GM19023 (cell line): Measurements from ENCODE around the gene TNNT2.

Experiments used
- ATAC-seq: cut with Tn5 transposase; IDR thresholded peaks from one replicate; pipeline ENCODE4 v1.9.1; 2021; ENCODE audit warnings: mild to moderate bottlenecking, moderate library complexity; ENCODE audit not compliant: unreplicated experiment

TNNT2 gene

DNA sequence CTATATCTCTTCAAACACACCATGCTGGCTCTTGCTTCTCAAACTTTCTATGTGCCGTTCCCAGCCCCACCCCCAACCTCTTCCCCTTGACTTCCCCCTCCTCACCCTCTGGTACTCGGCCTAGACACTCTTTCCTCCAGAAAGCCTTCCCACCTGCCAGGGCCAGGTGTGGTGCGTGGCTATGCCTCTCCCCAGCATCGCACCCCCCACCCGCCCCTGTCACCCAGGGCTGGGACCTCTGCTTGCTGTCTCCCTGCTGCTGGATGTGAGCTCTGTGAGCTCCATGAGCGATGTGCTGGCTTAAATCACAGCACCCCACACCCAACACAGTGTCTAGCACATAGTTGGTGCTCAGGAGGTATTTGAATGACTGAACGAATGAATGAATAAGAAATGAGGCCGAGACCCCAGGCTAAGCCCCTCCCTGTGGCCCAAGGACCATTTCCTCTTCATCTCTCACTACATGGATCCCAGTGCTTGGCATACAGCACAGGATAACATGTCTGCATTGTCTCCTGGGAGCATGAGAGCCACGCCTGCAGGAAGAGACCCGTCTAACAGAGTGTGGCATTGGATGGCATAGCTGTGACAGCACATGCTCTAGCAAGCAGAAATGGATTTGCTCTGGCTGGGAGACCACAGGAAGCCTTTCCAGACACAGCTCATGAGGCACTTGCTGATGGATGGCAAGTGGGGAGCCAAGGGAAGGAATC, 19.7 kb downstream of the TNNT2 start:
- no peak for ATAC-seq

DNA sequence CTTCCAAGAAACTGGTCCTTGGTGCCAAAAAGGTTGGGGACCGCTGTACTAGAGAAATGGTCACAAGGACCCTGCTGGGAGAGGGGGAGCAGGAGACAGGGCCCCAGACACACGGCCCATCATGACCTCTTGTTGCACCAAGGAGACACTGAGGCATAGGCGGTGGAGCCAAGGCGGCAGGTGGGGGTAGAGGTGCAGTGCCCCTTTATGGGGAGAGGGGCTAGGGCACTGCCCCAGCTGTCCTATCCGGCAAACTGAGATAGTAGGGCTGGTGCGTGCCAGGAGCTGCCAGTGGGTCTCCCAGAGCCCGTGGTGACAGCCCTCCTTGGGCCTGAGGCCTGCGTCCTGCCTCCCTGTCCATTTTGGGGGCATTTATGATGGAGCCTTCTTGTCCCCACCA, 20.3 kb downstream of the TNNT2 start:
- no peak for ATAC-seq

DNA sequence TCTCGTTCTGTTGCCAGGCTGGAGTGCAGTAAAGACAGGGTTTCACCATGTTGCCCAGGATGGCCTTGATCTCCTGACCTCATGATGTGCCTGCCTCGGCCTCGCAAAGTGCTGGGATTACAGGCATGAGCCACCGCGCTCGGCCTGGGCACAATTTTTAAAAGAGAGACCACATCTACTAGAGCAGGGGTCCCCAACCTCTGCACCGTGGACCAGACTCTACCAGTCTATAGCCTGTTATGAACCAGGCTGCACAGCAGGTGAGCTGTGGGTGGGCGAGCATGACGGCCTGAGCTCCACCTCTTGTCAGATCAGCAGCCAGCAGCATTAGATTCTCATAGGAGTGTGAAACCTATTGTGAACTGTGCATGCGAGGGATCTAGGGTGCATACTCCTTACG, 20.8 kb downstream of the TNNT2 start:
- no peak for ATAC-seq

DNA sequence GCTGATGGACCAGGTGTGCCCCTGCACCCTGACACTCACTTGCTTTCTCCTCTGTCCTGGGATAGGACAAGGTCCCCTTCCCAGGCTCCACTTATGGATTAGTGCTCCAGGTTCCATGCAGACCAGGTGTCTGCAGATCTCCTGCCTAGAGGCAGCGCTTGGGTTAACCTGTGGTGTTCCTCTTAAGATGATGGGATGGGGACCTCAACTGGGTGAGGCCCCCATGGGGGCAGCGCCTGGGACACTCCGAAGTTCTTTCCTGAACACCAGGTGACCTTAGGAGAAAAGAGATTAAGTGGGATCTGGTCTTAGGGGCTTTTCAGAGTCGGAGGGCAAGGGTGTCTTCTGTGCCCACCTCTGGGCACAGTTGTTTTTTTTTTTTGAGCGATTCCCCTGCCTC, 21.2 kb downstream of the TNNT2 start:
- ATAC-seq: no peak

DNA sequence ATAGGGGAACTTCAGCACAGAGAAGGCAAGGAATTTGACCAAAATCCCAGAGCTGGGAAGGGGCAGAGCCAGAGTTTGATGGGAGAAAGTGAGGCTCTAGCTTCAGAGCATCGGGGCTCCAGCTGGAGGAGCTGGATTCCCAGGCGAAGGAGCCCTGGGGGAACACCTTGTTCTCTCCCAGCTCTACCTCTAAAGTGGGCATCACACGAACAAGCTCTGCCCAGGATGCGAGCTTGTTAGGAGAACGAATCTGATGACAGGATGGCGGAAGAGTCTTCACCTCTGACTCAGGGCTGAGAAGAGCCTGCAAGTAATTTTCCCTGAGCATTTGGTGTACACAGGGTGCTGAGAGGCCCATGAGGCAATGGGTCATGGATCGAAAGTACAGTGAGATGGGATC, 22.0 kb downstream of the TNNT2 start:
- no peak for ATAC-seq

DNA sequence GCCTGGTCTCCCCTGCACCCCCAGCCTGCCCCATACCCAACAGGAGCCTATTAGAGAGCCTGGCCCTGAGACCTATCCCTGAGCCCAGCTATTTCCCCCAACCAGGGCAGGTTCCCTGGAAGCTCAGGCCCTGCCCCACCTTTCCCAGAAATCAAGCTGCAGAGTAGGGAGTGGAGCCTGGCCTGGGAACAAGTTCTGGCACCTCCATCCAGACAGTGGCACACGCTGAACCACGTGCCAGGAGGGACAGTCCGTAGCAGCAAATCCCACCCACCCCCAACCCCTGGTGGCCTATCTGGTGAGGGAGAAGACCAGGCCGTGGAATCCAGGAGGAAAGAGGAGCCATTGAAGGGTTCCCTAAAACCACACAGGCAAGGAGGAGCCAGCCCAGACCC, 22.6 kb downstream of the TNNT2 start:
- ATAC-seq: no peak

DNA sequence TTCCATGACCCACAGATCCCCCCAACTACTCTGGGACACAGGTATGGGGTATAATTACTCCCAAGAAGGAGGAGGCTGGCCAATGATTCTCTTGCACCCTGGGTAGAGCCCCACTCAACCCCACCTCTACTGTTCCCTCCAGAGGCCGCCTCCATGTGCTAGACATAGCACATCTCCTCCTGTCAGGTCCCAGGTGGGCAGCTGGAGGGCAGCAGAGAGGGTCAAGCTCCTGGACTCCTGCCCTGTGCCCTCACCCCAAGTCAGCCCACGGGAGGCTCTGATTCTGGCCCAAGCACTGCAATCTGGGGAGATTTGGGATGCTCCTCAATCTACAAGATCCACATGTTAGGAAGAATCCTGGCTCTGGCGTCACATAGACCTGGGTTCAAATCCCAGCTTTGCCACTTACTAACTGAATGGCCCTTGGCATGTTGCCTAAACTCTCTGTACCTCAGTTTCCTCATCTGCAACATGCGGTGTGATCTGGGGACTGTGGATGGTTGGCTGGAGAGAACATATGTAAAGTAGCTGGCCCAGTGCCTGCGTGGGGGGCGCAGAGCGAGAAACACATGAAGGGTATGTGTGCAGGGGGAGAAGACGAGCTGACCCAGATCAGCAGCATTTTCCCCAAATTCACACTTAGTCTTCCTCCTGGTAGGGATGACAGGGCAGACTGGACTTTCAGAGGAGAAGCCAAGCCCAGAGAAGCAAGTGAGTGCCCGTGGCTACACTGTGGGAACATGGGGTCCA, 23.2 kb downstream of the TNNT2 start:
- no peak for ATAC-seq

DNA sequence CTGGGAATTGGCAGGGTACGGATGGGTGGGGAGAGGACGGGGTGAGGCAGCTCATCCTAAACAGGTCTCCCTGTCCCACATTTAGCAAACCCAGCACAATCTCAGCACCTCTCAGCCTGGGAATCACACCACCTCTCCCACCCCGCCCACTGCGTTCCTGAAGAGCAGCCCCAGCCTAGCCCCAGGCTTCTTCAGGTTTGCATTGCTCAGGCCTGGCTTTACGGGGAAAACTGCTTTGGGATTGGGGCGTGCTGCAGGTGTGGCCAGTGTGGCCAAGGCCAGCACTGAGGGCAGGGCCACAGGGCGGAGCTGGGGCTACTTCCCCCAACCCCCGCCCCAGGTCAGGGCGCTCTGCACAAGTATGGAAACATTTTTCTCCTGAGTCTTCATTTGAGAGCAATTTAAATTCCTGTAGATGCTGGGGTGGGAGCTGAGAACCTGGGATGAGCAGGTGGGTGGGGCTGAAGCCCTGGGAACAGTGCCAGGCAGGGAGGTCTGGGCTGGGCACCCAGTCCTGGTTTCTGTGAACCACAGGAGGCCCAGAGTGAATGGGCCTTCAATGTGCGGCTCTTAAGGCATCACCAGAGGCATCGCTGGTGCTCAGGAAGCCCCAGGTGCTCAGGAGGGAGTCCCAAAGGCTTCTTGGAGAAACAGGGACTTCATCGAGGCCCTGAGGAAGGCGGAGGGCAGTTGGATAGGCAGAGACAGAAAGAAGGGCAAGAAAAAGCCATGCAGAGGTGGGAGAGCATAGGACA, 24.1 kb downstream of the TNNT2 start:
- ATAC-seq: no peak

DNA sequence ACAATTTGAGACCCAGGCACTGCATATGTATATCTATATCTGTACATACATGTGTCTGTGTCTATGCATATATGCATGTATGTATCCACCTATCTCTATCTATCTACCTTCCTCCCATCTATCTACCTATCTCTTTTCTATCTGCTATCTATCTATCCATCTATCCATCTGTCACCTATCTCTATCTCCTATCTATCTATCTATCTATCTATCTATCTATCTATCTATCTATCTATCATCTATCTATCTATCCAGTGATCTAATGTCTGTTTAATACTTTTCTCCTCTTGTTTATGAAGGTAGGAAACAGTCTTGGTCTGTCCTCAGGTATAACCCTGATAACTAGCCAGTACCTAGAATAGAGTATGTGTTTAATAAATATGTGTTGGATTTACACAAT, 25.9 kb downstream of the TNNT2 start:
- ATAC-seq: no peak

DNA sequence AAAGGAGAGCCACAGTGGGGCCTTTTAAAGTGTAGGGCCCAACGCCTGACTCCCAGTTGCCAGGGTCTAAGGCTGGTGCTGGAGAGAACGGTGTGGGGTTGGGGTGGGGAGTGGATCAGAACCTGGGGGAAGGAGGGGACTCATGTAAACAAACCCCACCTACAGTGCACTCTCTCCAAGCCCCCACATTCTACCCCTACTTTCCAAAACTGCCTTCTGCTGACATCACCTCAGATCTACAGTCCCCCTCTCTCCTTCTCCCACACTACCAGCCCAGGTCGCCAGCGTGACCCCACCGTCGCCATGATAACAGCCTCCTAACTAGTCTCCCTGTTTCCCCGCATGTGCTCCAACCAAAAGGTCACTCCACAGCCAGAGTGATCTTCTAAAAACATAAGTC, 26.6 kb downstream of the TNNT2 start:
- no peak for ATAC-seq

DNA sequence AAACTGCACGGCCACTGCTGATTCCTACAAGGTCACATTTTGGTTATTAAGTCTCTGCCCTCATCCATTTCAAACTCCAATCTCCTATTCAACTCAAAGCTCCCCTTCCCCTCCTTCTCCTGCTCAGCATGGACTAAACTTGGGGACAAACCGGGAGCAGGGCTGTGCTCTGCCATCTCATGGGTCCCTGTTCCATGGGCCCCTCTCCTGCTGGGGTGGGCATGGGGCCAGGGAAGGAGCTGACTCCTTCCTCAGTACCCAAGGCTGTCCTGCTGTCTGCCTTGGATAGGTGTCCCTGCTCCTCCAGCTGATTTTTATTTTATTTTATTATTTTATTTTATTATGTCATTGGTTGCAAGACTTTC, 27.1 kb downstream of the TNNT2 start:
- ATAC-seq: no peak

DNA sequence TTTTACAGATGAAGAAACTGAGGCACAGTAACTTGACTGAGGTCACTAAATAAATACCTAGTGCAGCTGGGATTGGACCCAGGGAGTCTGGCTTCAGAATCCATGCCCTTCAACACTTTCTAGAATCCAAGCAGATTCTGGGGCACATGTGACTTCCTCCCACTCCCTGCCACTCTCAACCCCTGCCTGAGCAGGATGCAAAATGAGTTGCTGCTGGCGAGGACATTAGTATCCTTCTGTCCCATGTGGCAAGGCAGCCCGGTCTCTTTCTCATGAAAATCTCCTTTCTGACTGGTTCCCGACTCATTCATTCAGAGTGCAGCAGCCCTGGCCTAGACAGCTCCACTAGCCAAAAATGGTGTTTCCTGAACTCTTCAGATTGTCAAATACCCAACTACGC, 28.4 kb downstream of the TNNT2 start:
- no peak for ATAC-seq

DNA sequence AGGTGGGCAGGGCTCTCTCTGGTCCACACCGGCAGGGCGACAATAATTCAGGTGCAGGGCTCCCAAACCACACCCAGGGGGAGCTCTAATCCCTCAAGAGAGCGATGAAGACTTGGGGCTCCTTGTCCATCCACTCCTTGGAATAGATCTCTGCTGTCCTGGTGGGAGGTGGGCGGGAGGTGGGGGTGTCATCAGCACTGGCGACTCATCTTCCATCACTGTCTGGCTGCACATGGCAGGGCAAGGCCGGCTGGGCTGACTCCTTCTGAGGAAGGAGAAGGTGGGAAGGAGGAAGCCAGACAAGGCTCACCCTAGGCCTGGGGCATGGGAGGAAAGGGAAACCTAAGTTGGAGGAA, 29.3 kb downstream of the TNNT2 start:
- ATAC-seq: no peak

DNA sequence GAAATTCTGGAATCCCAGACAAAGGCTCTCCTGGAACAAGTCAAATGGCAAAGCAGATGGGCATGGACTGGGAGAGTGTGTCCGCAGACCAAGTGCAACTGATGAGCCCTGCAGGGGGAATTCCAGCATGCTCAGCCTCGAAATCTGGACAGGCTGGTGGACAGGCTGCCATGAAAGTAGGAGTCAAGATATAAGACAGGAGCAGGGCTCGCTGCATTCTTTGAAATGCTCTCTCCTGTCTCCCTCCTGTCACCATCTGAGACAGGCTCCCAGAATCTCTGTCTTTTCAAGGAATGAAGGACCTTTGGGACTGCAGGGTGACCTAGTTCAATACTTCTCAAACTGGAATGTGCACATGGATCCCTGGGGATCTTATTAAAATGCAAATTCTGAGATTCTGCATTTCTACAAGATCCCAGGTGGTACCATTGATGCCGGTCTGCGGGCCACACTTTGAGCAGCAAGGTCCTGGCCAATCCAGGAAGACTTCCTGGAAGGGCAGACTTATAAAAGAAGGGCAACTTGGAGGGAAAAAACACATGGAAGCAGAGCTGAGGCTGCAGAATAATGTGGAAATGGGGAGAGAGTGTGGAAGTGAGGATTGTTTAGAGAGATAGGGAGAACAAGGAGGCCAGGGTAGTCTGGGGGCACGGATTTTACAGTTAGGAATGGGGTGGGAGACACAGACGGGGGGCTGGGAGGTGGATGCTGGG, 29.8 kb downstream of the TNNT2 start:
- ATAC-seq: no peak

DNA sequence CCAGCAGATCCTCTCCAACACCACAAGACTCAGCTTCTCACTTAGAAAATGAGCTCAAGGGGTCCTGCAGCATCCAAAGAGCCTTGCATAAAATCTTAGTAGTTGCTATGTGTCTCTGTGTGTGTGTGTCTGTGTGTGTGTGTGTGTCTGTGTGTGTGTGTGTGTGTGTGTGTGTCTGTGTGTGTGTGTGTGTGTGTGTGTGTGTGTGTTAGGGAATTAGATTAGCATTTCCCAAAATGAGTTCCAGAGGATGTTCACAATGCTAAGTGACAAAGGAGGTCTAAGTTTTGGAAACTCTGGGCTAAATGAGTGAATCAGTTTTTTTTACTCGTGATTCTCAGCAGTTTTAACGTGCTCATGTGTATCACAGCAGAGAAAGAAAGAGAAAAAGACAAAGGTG, 30.5 kb downstream of the TNNT2 start:
- ATAC-seq: no peak

DNA sequence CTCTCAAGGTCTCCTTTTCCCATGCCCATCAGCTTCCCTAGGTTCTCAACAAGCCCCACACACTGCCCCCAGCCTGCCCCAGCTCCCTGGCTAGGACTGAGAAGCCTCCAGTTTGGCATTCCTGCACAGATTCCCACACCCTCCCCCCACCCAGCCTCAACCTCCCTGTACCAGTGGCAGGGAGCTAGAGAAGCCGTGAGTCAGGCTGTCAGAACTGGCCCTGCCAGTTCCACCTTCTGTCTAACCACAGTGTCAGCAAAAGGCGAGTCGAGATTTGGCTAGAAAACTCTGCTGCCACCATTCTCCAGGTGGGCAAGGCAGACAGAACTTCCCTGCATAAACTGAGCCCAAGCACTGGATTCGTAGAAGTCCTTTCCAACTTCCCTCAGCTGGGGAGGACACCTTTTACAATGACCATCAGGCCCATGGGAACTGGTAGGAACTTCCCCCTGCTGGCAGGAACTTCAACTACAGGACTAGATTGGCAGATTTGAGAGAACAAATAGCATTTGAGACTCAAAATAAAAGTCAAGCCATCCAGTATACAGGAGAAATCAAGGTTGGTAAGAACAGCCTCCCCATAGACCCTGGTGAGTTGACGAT, 31.0 kb downstream of the TNNT2 start:
- no peak for ATAC-seq

DNA sequence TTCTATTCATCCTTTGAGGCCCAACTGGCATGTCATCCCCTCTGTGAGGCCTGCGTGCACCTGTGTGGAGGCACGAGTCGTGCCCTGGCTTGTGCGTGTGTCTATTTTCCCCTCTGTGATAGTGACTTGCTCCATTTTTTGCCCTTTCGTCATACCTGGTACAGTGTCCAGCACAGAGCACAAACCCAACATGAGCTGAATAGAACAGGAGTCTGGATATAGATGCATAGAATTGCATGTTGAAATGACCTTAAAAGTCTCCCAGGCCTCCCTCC, 32.5 kb downstream of the TNNT2 start:
- no peak for ATAC-seq

DNA sequence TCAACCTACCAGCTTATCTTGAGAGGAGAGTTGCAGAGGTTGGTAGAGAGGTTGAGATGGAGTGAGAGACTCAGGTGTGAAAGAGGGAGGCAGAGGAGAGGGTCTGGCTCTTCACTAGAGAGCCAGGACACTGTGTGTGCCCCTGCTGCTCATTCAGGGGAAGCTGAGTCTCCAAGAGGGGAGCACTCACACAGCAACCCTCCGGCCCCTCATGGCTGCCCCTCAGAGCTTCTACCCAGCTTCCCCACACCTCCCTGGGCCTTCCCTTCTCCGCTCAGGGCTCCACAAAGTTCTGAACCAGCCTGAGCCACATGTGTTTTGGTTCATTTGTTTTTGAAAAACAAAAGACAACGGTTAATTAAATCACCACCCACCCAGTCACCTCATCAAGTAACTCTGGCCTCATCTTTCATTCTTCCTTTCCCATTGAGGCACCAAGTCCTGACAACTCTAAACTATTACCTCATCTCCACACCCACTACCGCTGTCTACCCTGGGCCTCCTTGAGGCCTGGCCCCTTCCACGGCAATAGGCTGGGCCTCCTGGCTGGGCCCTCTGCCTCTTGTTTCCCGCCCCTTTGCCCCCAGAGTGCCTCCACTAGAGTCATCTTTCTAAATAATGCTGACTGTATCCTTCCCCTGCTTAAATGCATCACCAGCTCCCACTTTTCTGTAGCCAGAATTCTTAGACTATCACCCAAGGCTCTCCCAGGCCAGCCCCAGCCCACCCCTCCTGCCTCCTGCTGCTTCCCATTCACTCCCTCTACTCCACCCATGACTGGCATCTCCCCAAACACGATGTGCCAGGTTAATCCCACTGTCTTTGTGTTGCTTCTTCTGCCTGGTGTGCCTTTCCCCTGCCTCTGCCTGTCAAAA, 33.0 kb downstream of the TNNT2 start:
- no peak for ATAC-seq

DNA sequence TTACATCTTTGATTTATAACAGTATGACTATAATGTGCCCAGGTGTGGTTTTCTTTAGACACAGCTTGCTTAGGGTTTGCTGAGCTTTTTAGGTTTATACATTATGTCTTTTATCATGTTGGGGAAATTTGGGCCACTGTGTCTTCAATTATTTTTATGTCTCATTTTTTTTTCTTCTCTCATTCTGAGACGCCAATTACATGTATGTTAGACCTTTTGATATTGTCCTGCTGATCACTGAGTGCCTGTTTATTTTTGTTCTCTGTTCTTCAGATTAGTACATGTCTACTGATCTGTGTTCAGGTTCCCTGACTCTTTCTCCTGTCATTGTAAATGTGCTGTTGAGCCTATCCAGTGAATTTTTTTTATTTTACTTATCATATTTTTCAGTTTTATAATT, 36.1 kb downstream of the TNNT2 start:
- ATAC-seq: no peak

DNA sequence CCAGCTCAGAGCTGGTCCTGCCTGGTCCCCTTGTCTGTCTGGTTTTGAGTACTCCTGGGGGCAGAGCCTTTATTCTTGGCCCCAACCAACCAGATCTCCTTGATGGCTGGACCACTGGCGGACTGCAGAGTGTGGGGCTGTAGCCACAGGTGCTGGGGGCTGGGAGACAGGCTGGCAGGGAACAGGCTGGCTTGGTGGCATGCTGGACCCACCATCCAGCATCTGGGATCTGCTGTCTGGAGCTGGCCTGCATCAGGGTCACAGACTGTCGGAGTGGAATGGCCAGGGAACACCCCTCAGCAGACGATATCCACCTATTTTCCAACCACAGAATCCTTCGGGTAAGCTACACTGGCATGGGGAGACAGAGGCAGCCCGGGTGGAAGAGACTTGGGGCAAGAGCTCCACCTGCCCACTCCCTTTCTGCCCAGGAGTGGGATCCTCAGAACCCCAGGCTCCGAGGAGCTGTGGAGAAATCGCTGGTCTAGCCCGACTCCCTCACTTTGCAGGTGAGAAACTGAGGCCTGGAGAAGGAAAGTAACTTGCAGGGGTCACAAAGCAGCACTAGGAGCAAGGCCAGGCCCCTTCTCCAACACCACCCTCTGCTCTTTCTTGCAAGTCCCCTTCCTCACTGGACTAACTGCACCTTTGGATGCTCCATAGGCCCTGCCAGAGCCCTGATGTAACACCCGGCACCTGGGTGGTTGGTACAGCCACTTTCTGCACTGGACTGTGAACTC, 40.6 kb downstream of the TNNT2 start:
- no peak for ATAC-seq
